GM23338 (cell line): ENCODE results near the gene TUSC7. TPM values are rescaled to one million over a fixed set of nuclear protein-coding genes. Genes with fewer than 3 reads are reported as not detected.

ENCODE experiments used
- ATAC-seq: fragments of 200-7000 bp; cut with Tn5 transposase; 3 replicates; pipeline ENCODE4 v1.9.1; 2020
- DNase-seq: peaks from one replicate; pipeline ENCODE4 v3.0.0-alpha.2; 2015; ENCODE audit warnings: low spot score
- H2AFZ ChIP-seq: fragments of 200-600 bp; sonication (generic); 2 replicates; pipeline ENCODE4 v1.8.0; 2016; ENCODE audit warnings: antibody characterized with exemption, mild to moderate bottlenecking, moderate library complexity
- H3F3A ChIP-seq: fragments of 200-600 bp; sonication (generic); replicated peaks from 2 replicates; pipeline ENCODE4 v1.8.0; 2017; ENCODE audit warnings: antibody characterized with exemption, mixed run types, low read depth
- H3K27ac ChIP-seq: fragments of 200-600 bp; sonication (generic); 2 replicates; pipeline ENCODE4 v1.6.1; 2016; ENCODE audit warnings: low read depth
- H3K27me3 ChIP-seq: fragments of 200-600 bp; sonication (generic); 2 replicates; pipeline ENCODE4 v1.8.0; 2016; ENCODE audit warnings: mild to moderate bottlenecking, mixed run types, moderate library complexity; ENCODE audit not compliant: insufficient read depth
- H3K36me3 ChIP-seq: fragments of 200-600 bp; sonication (generic); 2 replicates; pipeline ENCODE4 v1.8.0; 2016; ENCODE audit warnings: mild to moderate bottlenecking; ENCODE audit not compliant: insufficient read depth
- H3K4me1 ChIP-seq: fragments of 200-600 bp; sonication (generic); 2 replicates; pipeline ENCODE4 v1.8.0; 2016; ENCODE audit warnings: mild to moderate bottlenecking, moderate library complexity; ENCODE audit not compliant: insufficient read depth
- H3K4me2 ChIP-seq: fragments of 200-600 bp; sonication (generic); 2 replicates; pipeline ENCODE4 v1.7.1; 2017; ENCODE audit warnings: mixed run types
- H3K4me3 ChIP-seq: fragments of 200-600 bp; sonication (generic); 2 replicates; pipeline ENCODE4 v1.6.1; 2016; ENCODE audit warnings: mixed run types
- H3K79me2 ChIP-seq: fragments of 200-600 bp; sonication (generic); replicated peaks from 2 replicates; pipeline ENCODE4 v1.8.0; 2017; ENCODE audit warnings: mild to moderate bottlenecking; ENCODE audit not compliant: insufficient read depth
- H3K9me2 ChIP-seq: fragments of 200-600 bp; sonication (generic); 2 replicates; pipeline ENCODE4 v1.8.0; 2017; ENCODE audit not compliant: insufficient read depth
- H4K20me1 ChIP-seq: fragments of 200-600 bp; sonication (generic); replicated peaks from 2 replicates; pipeline ENCODE4 v1.8.0; 2017; ENCODE audit warnings: mild to moderate bottlenecking; ENCODE audit not compliant: insufficient read depth
- H3K27ac Mint-ChIP-seq: 2 replicates; pipeline ENCODE4 v1.8.0; 2020; ENCODE audit warnings: inconsistent platforms, mild to moderate bottlenecking, moderate library complexity, mixed read lengths
- H3K27me3 Mint-ChIP-seq: 3 replicates; pipeline ENCODE4 v1.8.0; 2022; ENCODE audit warnings: low read depth, mild to moderate bottlenecking, moderate library complexity, mixed read lengths, inconsistent platforms; ENCODE audit not compliant: insufficient read depth, poor library complexity
- H3K36me3 Mint-ChIP-seq: 3 replicates; pipeline ENCODE4 v1.8.0; 2021; ENCODE audit warnings: low read depth, mild to moderate bottlenecking, inconsistent platforms, moderate library complexity, mixed read lengths
- H3K4me1 Mint-ChIP-seq: 3 replicates; pipeline ENCODE4 v1.8.0; 2020; ENCODE audit warnings: mild to moderate bottlenecking, inconsistent platforms, mixed read lengths
- H3K4me3 Mint-ChIP-seq: 3 replicates; pipeline ENCODE4 v1.8.0; 2021; ENCODE audit warnings: moderate library complexity, mild to moderate bottlenecking, inconsistent platforms, mixed read lengths
- H3K9me3 Mint-ChIP-seq: 3 replicates; pipeline ENCODE4 v1.8.0; 2020; ENCODE audit warnings: moderate library complexity, mild to moderate bottlenecking, inconsistent platforms, mixed read lengths
- CREB1 ChIP-seq: fragments of 250-450 bp; sonication (Bioruptor Pico); IDR thresholded peaks from 2 replicates; pipeline ENCODE4 v1.5.0; 2020; ENCODE audit warnings: low read depth, mild to moderate bottlenecking, moderate library complexity
- EZH2 ChIP-seq: fragments of 200-600 bp; sonication (generic); IDR thresholded peaks from one replicate; pipeline ENCODE4 v1.8.0; 2017; ENCODE audit warnings: antibody characterized with exemption, mild to moderate bottlenecking, low read depth; ENCODE audit not compliant: unreplicated experiment
- EZH2phosphoT487 ChIP-seq: fragments of 200-600 bp; sonication (generic); IDR thresholded peaks from one replicate; pipeline ENCODE4 v1.8.1; 2018; ENCODE audit warnings: antibody characterized with exemption; ENCODE audit not compliant: unreplicated experiment
- JUNB ChIP-seq: IDR thresholded peaks from one replicate; pipeline ENCODE4 v1.6.1; 2016; ENCODE audit warnings: antibody characterized with exemption; ENCODE audit not compliant: unreplicated experiment
- NANOG ChIP-seq: IDR thresholded peaks from 2 replicates; pipeline ENCODE4 v1.6.1; 2016; ENCODE audit warnings: antibody characterized with exemption, borderline replicate concordance
- POLR2AphosphoS5 ChIP-seq: IDR thresholded peaks from 2 replicates; pipeline ENCODE4 v1.6.1; 2016; ENCODE audit warnings: antibody characterized with exemption, low read depth
- REST ChIP-seq: IDR thresholded peaks from one replicate; pipeline ENCODE4 v1.6.1; 2018; ENCODE audit warnings: antibody characterized with exemption; ENCODE audit not compliant: unreplicated experiment
- STAT1 ChIP-seq: IDR thresholded peaks from one replicate; pipeline ENCODE4 v1.6.1; 2016; ENCODE audit warnings: antibody characterized with exemption; ENCODE audit not compliant: unreplicated experiment
- ZNF331 ChIP-seq: fragments of 250-450 bp; sonication (Bioruptor Pico); IDR thresholded peaks from 2 replicates; pipeline ENCODE4 v1.5.0; 2020; ENCODE audit warnings: low read depth, mild to moderate bottlenecking, moderate library complexity
- polyA plus RNA-seq: library from polyadenylated mRNA; unstranded; fragments of >200 nt; fragmentation: Nextera tagmentation; extraction: Ambion mirVana; gene quantifications from 2 replicates; pipeline ENCODE4 v1.2.1, GENCODE V29; 2016
- total RNA-seq: library from RNA; depleted of rRNA; stranded (reverse); fragments of >200 nt; shearing (Covaris generic); gene quantifications from 2 replicates; pipeline ENCODE4 v1.2.3, GENCODE V29; 2014
- TF ChIP-seq, protein P1 (sequence below): fragments of 250-450 bp; sonication (Bioruptor Pico); IDR thresholded peaks from 2 replicates; pipeline ENCODE4 v1.5.0; 2020; ENCODE audit warnings: mild to moderate bottlenecking, moderate library complexity
- TF ChIP-seq, protein P2 (sequence below): IDR thresholded peaks from 2 replicates; pipeline ENCODE4 v1.6.1; 2016; ENCODE audit warnings: antibody characterized with exemption

Gene TUSC7
- total and polyA plus RNA-seq, 2 experiments from 2014 or later = not detected

DNA sequence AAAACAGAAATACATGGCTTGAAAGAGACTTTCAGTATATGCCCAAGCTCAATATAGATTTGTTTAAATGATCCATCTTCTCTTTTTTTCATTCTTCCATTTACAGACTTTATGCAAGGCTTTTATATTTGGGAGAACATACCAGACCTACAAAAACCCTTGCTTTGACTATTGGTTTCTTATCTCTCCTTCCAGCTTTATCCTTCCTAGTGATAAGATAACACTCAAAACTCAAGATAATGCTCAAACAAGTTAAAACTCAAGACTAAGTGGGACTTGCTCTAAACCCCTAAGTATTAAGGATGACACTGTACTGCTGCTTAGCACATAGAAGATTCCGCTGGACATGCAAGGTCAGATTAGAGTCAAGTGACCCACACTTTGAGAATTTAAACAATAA, 8.0 kb downstream of the TUSC7 start:
- H3F3A ChIP-seq = no peaks in the 10 kb centered on the region
- TF ChIP-seq STAT1 (no peak), CREB1 (CRISPR knock-in tag) (no peak), NANOG (no peak), JUNB (no peak), EZH2phosphoT487 (no peak), ZNF331 (no peak), REST (no peak), EZH2 (no peak), POLR2AphosphoS5 (no peak)
- TF ChIP-seq, protein P1, sequence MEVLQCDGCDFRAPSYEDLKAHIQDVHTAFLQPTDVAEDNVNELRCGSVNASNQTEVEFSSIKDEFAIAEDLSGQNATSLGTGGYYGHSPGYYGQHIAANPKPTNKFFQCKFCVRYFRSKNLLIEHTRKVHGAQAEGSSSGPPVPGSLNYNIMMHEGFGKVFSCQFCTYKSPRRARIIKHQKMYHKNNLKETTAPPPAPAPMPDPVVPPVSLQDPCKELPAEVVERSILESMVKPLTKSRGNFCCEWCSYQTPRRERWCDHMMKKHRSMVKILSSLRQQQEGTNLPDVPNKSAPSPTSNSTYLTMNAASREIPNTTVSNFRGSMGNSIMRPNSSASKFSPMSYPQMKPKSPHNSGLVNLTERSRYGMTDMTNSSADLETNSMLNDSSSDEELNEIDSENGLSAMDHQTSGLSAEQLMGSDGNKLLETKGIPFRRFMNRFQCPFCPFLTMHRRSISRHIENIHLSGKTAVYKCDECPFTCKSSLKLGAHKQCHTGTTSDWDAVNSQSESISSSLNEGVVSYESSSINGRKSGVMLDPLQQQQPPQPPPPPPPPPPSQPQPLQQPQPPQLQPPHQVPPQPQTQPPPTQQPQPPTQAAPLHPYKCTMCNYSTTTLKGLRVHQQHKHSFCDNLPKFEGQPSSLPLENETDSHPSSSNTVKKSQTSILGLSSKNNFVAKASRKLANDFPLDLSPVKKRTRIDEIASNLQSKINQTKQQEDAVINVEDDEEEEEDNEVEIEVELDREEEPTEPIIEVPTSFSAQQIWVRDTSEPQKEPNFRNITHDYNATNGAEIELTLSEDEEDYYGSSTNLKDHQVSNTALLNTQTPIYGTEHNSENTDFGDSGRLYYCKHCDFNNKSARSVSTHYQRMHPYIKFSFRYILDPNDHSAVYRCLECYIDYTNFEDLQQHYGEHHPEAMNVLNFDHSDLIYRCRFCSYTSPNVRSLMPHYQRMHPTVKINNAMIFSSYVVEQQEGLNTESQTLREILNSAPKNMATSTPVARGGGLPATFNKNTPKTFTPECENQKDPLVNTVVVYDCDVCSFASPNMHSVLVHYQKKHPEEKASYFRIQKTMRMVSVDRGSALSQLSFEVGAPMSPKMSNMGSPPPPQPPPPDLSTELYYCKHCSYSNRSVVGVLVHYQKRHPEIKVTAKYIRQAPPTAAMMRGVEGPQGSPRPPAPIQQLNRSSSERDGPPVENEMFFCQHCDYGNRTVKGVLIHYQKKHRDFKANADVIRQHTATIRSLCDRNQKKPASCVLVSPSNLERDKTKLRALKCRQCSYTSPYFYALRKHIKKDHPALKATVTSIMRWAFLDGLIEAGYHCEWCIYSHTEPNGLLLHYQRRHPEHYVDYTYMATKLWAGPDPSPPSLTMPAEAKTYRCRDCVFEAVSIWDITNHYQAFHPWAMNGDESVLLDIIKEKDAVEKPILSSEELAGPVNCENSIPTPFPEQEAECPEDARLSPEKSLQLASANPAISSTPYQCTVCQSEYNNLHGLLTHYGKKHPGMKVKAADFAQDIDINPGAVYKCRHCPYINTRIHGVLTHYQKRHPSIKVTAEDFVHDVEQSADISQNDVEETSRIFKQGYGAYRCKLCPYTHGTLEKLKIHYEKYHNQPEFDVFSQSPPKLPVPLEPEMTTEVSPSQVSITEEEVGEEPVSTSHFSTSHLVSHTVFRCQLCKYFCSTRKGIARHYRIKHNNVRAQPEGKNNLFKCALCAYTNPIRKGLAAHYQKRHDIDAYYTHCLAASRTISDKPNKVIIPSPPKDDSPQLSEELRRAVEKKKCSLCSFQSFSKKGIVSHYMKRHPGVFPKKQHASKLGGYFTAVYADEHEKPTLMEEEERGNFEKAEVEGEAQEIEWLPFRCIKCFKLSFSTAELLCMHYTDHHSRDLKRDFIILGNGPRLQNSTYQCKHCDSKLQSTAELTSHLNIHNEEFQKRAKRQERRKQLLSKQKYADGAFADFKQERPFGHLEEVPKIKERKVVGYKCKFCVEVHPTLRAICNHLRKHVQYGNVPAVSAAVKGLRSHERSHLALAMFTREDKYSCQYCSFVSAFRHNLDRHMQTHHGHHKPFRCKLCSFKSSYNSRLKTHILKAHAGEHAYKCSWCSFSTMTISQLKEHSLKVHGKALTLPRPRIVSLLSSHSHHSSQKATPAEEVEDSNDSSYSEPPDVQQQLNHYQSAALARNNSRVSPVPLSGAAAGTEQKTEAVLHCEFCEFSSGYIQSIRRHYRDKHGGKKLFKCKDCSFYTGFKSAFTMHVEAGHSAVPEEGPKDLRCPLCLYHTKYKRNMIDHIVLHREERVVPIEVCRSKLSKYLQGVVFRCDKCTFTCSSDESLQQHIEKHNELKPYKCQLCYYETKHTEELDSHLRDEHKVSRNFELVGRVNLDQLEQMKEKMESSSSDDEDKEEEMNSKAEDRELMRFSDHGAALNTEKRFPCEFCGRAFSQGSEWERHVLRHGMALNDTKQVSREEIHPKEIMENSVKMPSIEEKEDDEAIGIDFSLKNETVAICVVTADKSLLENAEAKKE (CRISPR knock-in tag) = no peak
- TF ChIP-seq, protein P2, sequence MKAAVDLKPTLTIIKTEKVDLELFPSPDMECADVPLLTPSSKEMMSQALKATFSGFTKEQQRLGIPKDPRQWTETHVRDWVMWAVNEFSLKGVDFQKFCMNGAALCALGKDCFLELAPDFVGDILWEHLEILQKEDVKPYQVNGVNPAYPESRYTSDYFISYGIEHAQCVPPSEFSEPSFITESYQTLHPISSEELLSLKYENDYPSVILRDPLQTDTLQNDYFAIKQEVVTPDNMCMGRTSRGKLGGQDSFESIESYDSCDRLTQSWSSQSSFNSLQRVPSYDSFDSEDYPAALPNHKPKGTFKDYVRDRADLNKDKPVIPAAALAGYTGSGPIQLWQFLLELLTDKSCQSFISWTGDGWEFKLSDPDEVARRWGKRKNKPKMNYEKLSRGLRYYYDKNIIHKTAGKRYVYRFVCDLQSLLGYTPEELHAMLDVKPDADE = no peak
- ATAC-seq = no peak
- H3K36me3 Mint-ChIP-seq = no peaks in the 10 kb centered on the region
- peaks cover 9% of the 10 kb centered on the region; the same call in 1 of the 2 replicates for H3K4me1 ChIP-seq
- H4K20me1 ChIP-seq = no peaks in the 10 kb centered on the region
- no peaks in the 10 kb centered on the region for H3K27me3 Mint-ChIP-seq
- no peaks in the 10 kb centered on the region for H3K27me3 ChIP-seq
- H2AFZ ChIP-seq = no peak overlapping the region
- no peak overlapping the region for H3K4me3 Mint-ChIP-seq
- H3K79me2 ChIP-seq = no peaks in the 10 kb centered on the region
- no peak for DNase-seq
- no peaks in the 10 kb centered on the region for H3K9me3 Mint-ChIP-seq
- no peak overlapping the region for H3K4me3 ChIP-seq
- peaks cover 9% of the 10 kb centered on the region; the same call in 2 of the 3 replicates for H3K4me1 Mint-ChIP-seq
- no peaks in the 10 kb centered on the region for H3K9me2 ChIP-seq
- no peak overlapping the region for H3K27ac Mint-ChIP-seq
- no peak overlapping the region for H3K27ac ChIP-seq
- H3K36me3 ChIP-seq = no peaks in the 10 kb centered on the region
- no peak overlapping the region for H3K4me2 ChIP-seq
